GM19324 (cell line): ENCODE results near the gene ATF3.
A peak's percentile ranks its signal among the peaks of the same experiment; 100 is the strongest.

Source experiments
- ATAC-seq: cut with Tn5 transposase; IDR thresholded peaks from one replicate; pipeline ENCODE4 v1.9.1; 2021; ENCODE audit warnings: mild to moderate bottlenecking, moderate library complexity; ENCODE audit not compliant: unreplicated experiment, low FRiP score

Gene ATF3, protein sequence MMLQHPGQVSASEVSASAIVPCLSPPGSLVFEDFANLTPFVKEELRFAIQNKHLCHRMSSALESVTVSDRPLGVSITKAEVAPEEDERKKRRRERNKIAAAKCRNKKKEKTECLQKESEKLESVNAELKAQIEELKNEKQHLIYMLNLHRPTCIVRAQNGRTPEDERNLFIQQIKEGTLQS

DNA sequence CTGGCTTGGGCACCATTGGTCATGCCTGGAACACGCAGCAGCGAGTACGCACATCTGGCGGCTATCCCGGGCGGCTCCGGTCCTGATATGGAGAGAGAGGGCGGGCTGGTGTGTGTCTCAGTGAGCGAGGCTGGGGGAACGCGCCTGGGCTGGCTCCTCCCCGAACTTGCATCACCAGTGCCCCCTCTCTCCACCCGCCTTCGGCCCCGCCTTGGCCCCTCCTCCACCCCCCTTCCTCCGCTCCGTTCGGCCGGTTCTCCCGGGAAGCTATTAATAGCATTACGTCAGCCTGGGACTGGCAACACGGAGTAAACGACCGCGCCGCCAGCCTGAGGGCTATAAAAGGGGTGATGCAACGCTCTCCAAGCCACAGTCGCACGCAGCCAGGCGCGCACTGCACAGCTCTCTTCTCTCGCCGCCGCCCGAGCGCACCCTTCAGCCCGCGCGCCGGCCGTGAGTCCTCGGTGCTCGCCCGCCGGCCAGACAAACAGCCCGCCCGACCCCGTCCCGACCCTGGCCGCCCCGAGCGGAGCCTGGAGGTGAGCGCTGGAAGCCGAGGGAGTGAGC lies at the start of gene ATF3:
ATF3 (plus strand) TSS at position 370 of the 567 bp plus-strand sequence. CDS start 6,261 bp downstream, outside the sequence.
- ATAC-seq: peak; percentile 71

DNA sequence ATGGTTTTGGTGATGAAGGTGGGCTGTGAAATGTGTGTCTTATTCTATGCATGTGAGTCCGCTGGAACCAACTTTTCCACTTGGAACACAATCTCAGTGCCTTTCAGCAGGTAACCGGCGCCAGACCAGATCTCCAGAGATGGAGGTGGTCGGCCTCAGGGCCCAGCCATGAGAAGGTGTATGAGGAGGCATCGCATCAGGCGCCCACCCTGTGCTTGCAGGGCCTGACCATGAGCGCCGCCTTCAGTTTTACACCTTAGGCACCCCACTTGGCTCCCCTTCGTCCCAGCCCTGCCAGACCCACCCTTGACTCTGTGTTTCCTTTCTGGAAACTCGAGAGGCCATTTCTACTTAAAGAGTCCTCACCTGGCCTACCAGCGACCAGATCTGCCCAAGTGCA lies 48.6 kb upstream of the ATF3 start:
- ATAC-seq: no peak

DNA sequence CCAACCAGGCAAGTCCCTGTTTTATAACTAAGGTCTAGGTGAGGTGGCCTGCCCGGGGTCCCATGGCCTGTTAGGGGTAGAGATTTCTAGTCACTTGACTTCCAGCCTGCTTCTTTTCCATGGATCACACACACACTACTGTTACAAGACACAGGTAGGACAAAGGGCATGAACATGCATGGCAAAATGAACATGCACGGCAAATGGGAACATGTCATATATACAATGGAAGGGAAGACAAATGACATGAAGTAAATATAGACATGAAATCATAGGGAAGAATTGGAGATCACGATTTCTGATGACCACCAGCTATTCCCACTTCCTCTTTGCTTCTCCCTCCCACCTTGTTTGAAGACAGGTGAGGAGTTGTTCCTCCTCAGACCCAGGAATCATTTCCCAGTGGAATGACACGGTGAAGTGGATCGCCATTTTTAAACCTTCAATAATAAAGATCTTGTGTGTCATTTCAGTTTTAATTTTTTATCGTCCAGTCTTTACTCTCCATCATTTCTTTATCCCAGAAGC lies 47.6 kb upstream of the ATF3 start:
- ATAC-seq: no peak

DNA sequence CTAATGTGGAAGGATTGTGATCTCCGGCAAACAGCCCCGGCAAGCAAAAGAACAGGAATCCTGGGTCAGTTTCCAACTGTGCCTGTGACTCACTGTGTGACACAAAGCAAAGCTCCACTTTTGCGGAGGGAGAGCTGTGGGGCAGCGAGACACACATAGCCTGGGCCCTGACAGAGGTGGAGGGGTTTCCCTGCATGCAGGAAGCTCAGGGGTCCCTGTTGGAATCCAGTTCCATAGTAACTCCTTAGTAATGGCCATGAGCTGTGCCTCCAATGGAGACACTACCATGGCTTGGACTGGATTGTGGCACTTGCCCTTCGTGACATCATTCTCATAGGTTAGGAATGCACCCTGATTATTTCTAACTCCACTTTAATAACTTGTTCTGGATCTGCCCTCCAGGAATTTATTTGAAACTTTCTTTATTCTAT lies 47.0 kb upstream of the ATF3 start:
- ATAC-seq: no peak

DNA sequence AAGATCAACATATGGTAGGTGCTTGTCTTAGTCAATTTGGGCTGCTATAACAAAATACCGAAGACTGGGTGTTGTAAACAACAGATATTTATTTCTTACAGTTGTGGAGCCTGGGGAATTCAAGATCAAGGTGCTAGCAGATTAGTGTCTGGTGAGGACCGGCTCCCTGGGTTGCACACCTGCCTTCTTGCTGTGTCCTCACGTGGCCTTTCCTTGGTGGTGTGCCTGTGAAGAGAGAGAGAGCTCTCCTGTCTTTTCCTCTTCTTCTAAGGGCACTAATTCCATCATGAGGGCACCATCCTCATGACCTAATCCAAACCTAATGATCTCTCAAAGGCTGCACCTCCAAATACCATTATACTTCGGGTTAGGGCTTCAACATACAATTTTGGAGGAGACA lies 45.8 kb upstream of the ATF3 start:
- ATAC-seq: no peak

DNA sequence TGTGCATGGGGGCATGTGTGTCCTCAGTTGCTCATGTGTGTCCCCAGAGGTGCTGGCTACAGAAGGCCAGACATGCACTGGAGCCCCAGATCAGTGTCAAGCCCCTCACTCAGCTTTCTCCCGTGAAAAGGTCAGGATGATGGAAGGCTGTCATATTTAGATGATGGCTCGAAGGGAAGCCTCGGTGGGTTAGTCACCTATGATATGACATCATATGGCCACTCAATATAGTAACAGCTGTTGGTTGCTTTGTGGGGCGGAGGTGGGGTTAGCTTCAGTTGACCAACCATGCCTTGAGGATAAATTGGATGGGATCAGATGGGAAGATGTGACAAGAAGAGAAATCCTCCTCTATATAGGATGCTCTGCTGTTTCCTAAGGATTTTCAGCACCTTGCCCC lies 43.5 kb upstream of the ATF3 start:
- ATAC-seq: no peak

DNA sequence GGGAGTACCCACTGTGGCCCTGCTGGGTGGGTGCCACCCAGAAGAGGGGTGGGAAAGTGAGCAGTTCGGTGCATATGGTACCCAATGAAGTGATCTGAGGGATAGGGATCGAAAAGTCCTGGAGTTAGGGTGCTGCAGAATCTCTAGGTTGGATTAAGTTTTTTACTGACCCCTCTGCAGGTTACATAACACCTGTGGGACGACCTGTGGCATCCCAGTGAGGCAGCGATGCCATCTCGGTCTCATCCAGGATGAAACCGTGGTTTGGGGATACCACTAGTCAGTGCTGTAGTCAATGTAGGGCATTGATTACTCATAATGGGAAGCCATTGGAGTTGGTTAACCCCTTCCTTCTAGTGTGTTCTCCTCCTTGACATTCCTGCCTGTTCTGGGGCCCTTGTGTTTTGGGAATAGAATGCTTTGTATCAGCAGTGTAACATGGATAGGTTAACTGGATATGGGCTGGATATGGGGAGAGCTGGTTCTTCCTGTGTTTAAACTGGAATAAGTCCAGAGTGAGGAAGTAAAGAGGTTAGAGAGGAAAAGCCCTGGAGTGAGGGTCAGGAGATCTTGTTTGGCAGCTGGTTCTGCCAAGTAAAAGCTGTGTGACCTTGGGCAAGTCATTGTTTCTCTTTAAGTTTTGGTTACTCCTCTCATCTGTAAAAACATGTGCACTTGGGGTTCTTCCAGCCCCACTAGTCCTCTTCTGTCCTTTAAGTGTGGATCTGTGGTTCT lies 42.8 kb upstream of the ATF3 start:
- ATAC-seq: no peak

DNA sequence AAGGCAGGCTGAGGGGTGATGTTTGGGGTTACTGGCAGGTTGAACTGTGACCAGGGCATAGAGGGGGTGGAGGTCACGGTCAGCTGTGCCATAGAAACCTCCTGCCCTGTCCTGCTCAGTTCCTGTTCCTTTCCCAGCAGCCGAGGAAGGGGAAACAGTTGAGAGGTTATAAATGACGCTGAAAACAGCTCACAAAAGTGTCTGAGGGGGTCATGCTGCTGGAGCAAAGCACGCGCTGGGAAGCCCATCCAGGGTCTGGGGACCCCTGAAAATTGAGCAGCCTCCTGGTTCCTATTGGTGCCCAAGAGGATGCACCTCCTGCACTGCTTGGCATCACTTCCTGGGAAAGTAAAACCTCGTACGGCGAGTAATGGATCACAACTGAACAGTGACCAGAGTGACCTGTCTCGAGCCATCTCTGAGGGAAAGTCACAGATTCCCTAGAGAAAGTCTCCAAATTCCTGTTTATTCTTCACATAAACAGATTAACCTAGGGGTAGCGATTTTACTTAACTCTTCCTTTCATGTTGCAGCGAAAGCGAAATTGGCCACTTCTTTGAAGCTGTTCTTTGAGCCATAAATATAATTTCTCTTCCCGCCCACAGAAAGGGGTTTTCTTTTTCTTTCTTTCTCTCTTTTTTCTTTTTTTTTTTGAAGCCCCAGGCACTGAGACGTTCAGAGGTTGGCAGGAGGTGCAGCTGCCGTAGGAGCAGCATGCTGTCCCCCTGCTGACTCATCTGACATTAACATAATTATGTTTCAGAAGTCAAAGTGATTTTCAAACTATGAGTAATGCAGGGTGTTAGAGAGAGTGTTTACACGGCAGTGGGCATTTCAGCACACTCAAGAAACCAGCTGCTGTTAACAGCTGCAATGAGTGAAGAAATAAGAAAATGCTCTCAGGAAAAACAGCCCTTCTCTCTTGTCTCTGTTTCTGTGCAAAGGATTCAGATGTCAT lies 41.8 kb upstream of the ATF3 start:
- ATAC-seq: peak; percentile 96

DNA sequence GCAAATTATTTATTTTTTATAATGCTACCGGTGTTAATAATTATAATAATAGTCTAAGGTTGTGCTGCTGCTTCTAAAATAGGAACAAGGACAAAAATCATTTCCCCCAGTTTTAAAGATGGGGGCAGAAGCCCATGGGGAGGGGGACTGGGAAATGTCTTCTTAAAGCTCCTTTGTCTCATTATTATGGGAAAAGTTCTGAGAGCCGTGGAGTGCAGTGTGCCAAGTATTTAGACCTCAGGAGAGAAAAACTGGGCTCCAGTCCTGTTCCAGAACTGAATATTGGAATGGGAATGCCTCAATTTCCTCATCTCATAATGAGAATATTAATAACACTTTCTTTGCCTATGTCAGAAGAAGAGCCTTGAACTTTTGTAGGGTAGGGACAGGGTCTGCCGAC lies 40.9 kb upstream of the ATF3 start:
- no peak for ATAC-seq

DNA sequence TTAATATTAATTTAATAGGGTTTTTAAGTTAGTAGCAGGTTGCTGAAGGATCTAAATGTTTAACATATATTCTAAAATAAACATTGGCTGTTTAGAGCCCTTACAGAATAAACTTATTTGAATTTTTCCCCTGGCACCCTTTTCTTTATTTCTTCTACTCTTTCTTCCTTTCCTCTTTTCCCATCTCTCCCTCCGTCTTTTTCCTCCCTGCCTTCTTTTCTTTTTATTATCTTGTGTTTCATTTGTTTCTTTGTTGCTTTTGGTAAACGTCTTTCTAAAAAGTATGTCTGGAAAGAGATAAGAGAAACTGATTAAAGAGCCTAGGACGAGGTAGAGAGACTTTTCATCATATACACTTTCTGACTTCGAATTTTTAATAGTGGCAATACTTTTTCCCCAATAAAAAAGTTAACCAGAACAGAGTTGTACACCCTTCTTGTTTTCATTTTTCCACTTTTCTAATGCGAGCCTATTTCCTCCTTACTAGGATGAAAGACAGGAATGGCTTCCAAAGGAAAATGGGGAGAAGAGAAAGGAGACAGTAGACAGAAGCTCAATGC lies 39.5 kb upstream of the ATF3 start:
- ATAC-seq: no peak

DNA sequence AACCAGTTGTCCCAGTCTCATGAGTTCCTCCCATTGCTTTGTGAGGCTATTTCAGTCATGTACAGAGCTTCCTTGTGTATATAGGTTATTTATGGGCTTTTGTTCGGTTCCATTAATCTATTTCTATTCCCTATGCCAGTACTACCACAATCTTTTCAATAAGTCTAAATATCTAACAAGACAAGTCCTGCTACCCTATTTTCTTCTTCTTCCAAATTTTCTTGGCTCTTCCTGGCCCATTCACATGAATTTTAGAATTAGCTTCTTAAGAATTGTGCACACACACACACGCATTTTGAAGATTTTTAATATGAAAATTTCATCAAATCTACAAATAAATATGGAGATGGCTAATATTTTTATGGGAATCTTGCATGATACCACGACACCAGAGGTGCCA lies 33.8 kb upstream of the ATF3 start:
- no peak for ATAC-seq

DNA sequence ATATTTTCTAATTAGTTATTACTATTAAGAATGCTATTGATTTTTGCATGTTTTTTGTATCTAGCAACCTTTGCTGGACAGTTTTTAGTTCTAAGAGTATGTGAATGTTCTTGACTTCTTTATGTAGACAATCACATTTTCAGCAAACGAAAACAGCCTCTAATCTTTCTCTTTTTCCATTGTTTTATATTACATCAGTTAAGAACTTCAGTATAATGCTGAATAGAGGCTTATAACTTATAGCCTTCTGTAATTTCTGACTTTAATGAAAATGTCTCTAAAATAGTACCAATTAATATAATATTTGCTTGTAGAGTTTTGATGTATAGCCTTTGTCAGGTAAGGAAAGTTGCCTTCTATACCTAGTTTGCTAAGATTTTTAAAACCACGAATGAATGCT lies 33.2 kb upstream of the ATF3 start:
- ATAC-seq: no peak

DNA sequence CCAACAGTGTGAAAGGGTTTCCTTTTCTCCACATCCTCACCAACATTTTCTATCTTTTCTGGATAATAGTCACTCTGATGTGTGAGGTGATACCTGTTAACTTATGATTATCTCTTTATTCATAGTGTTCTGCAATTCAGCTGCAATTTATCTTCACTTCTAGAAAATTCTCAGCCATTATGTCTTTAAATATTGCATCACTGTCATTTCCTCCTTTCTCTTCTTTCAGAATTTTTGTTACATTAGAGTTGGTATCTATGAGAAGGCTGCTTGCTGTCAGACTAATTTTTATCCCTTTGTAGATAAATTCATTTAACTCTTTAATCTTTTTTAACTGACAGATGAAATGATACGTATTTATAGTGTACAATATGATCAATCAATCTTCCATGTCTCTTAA lies 30.5 kb upstream of the ATF3 start:
- no peak for ATAC-seq

DNA sequence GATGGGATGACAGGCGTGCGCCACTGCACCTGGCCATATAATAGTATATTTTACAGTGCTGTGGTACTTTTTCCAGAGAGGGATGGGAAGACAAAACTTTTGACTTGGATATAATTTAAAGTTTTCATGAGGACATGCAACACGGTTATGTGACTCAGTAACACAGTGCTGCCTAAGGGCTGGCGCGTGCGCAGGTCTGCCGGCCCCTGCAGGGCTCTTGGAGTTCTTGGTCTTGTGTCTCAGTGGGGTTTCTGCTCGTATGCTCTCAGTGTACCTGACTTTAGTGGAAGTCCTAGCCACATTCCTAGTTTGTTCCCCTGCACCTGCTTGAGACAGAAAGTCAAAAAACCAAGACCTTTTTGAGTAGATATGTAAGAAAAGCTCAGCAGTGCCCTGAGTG lies 27.5 kb upstream of the ATF3 start:
- no peak for ATAC-seq

DNA sequence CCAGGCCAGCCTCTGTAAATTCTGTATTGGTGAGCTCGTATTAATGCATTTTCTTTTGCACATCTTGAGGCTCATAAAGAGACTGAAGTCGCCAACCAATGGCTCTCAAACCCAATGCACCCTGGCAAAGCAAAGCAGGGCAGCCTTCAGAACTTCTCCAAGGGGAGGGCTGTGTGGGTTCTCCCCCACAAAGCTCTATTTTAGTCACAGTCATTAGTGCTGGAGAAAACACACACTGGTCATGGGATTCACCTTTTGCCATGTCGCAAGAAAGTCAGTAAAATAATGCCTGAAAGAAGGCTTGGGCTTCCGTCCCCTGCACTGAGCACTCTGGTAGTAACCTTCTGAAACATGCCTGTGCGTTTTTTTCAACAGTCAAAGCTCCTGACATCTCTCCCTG lies 26.3 kb upstream of the ATF3 start:
- ATAC-seq: no peak

DNA sequence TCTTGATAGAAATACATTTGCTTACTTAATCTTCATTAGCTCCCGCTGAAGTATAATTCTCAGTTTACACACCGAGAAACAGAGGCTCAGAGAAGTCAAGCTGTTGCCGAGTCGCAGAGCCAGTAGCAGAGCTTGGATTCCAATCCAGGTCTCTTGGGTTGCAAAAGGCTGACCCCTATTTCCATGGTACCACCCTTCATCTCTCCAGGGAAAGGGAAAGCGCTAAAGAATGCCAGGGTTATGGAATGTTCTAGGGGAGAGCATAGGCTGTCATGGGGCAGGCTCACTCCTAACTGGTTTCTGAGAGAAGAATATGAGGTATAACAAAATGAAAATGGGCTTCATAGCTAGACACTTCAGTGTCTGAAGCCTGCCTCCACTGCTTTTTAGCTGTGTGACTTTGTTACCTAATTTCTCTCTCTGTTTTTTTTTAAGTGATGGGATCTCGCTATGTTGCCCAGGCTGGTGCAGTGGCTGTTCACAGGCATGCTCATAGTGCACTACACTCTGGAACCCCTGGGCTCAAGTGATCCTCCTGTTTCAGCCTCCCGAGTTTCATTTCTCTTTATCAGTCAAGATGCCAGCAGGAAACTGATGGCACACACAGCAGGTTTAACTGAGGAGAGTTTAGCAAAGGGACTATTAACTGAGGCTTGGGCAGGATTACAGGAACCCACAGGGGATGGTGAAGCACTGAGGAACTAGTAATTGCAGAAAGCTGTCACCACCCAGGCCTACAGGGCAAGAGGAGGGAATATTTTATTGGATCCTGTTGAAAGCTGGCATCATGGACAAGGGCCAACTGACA lies 25.5 kb upstream of the ATF3 start:
- no peak for ATAC-seq

DNA sequence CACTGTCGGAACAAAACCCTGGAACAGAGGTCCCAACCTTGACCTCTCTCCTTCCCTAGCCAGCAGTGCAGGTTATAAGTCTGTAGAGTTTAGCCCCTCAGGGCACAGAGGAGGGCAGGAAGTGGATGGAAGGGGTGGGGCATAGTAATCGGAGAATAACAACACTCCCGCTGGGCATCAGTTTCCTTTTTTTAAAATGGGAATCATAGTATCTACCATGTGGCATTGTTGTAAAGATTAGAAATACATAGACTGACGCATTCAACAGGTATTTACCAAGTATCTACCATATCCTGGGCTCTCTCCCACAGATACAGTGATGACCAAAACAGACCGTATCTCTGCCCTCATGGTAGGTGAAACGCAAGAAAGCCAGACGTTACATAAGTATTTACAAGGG lies 24.9 kb upstream of the ATF3 start:
- no peak for ATAC-seq

DNA sequence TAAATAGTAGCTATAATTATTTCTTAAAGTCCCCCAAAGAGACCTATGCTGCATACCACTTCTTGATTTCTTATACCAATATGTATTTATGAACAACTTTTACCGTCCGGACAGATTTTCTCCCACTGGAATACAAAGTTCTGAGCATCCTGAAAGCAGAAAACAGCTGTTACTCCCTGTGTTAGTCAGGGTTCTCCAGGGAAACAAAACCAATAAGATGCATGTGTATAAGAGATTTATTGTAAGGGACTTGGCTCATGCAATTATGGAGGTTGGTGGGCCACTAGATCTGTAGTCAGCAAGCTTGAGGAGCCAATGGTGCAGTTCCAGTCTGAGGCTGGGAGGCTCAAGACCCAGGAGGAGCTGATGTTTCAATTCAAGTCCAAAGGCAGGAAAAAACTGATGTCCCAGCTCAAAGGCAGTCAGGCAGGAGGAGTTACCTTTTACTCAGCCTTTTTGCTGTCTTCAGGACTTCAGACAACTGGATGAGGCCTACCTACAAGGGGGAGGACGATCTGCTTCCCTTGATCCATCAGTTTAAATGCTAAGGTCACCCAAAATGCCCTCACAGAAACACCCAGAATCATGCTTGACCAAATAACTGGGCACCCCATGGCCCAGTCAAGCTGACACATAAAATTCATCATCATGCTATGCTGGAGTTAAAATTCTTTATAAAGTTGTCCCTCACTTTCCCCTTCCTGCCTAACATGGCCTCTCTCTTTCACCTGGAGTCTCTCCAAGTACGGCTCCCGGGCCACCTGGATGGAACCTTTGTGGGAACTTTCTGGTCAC lies 24.3 kb upstream of the ATF3 start:
- no peak for ATAC-seq

DNA sequence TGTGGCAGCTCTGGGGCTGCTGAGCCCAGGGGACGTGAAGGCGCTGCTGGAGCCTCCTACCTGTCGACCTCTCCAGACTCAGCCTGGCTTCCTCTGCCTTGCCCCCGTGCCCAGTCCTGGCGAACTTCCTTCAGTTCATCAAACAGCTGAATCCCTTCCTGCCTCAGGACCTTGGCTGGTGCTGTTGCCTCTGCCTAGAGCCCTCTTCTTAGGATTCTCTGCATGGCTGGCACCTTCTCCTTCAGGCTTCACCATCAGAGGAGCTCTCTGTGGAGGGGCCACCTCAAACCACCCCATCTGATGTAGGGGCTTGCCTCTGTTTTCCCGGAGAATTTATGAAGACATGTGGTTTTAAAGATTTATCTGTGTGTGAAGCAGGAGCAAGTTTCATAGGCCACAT lies 23.4 kb upstream of the ATF3 start:
- no peak for ATAC-seq
